A673 (cell line): ENCODE measurements around the gene RABGAP1L. TPM values are rescaled to one million over a fixed set of nuclear protein-coding genes. Genes with fewer than 3 reads are reported as not detected.

ENCODE experiments used
- BruUV-seq: library from RNA; stranded (reverse); fragments of 400-500 nt; replicated peaks from 2 replicates; lab custom pipeline; 2021; lab: Mats Ljungman, UMichigan
- CTCF ChIA-PET: fragments of 300-600 bp; sonication (Branson Sonifier 250); formaldehyde crosslinking; loops from one replicate; lab custom pipeline; 2022; ENCODE audit warnings: antibody characterized with exemption; lab: Charles Lee
- POLR2A ChIA-PET: fragments of 300-600 bp; sonication (Branson Sonifier 250); formaldehyde crosslinking; loops from one replicate; lab custom pipeline; 2022; ENCODE audit warnings: antibody characterized with exemption; ENCODE audit not compliant: low non-redundant PET; lab: Charles Lee
- DNase-seq: peaks from one replicate; pipeline ENCODE4 v3.0.0-alpha.2; 2015; ENCODE audit warnings: low spot score
- H3K27ac ChIP-seq: fragments of 200-600 bp; sonication (generic); 2 replicates; pipeline ENCODE4 v1.5.1; 2016; ENCODE audit warnings: mixed run types, low read depth, mild to moderate bottlenecking, mixed read lengths, antibody characterized with exemption, low read length; ENCODE audit not compliant: poor library complexity, severe bottlenecking
- H3K27me3 ChIP-seq: fragments of 200-600 bp; sonication (generic); replicated peaks from 2 replicates; pipeline ENCODE4 v1.6.1; 2017; ENCODE audit warnings: mixed run types, low read depth, mild to moderate bottlenecking, mixed read lengths, antibody characterized with exemption, low read length; ENCODE audit not compliant: insufficient read depth, poor library complexity
- H3K36me3 ChIP-seq: fragments of 200-600 bp; sonication (generic); 2 replicates; pipeline ENCODE4 v1.6.1; 2016; ENCODE audit warnings: mixed run types, mild to moderate bottlenecking, mixed read lengths, antibody characterized with exemption, low read length; ENCODE audit not compliant: insufficient read depth, poor library complexity, severe bottlenecking
- H3K4me1 ChIP-seq: fragments of 200-600 bp; sonication (generic); 2 replicates; pipeline ENCODE4 v1.6.1; 2017; ENCODE audit warnings: mixed run types, mild to moderate bottlenecking, mixed read lengths, antibody characterized with exemption, low read length; ENCODE audit not compliant: insufficient read depth, poor library complexity, severe bottlenecking
- H3K4me3 ChIP-seq: fragments of 200-600 bp; sonication (generic); 2 replicates; pipeline ENCODE4 v1.5.1; 2016; ENCODE audit warnings: low read depth, mixed run types, mild to moderate bottlenecking, mixed read lengths, low read length; ENCODE audit not compliant: poor library complexity, severe bottlenecking
- H3K9me3 ChIP-seq: fragments of 200-600 bp; sonication (generic); 2 replicates; pipeline ENCODE4 v1.6.1; 2016; ENCODE audit warnings: mixed run types, low read depth, mild to moderate bottlenecking, mixed read lengths, antibody characterized with exemption, low read length; ENCODE audit not compliant: poor library complexity, severe bottlenecking
- EZH2 ChIP-seq: fragments of 200-600 bp; sonication (generic); IDR thresholded peaks from 2 replicates; pipeline ENCODE4 v1.6.1; 2017; ENCODE audit warnings: borderline replicate concordance, low read depth, mild to moderate bottlenecking, mixed read lengths, antibody characterized with exemption, low read length; ENCODE audit not compliant: poor library complexity, severe bottlenecking
- intact Hi-C: fragments of 100-400 bp; cut with micrococcal nuclease; formaldehyde crosslinking; loops from one replicate; pipeline ENCODE4 v1.10.0; 2022; ENCODE audit not compliant: unreplicated experiment
- total RNA-seq: library from RNA; stranded (reverse); gene quantifications from 2 replicates; pipeline ENCODE4 v1.2.3, GENCODE V29; 2021
- TF ChIP-seq, protein P1 (sequence below): fragments of 300-800, 200-600 bp; sonication (generic); conservative IDR thresholded peaks from 2 replicates; pipeline ENCODE4 v1.5.1; 2017; ENCODE audit warnings: low read depth, mild to moderate bottlenecking, antibody characterized with exemption, low read length, moderate library complexity, mixed read lengths

Gene RABGAP1L
- total RNA-seq, 1 experiment from 2014 or later, result 19.3 TPM

DNA sequence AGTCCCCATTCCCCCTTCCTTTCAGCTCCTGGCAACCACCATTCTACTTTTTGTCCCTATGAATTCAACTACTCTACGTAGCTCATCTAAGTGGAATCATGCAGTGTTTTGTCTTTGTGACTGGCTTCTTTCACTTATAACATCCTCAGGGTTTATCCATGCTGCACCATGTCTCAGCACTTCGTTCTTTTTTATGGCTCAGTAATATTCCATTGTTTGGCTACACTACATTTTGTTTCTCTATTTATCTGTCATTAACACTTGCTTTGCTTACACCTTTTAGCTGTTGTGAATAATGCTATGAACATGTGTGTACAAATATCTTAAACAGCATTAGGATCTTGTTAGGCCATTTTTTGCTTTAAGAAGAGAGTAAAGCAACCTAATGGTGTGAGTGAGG is 865.5 kb downstream of the RABGAP1L start:
- TF ChIP-seq, protein P1, sequence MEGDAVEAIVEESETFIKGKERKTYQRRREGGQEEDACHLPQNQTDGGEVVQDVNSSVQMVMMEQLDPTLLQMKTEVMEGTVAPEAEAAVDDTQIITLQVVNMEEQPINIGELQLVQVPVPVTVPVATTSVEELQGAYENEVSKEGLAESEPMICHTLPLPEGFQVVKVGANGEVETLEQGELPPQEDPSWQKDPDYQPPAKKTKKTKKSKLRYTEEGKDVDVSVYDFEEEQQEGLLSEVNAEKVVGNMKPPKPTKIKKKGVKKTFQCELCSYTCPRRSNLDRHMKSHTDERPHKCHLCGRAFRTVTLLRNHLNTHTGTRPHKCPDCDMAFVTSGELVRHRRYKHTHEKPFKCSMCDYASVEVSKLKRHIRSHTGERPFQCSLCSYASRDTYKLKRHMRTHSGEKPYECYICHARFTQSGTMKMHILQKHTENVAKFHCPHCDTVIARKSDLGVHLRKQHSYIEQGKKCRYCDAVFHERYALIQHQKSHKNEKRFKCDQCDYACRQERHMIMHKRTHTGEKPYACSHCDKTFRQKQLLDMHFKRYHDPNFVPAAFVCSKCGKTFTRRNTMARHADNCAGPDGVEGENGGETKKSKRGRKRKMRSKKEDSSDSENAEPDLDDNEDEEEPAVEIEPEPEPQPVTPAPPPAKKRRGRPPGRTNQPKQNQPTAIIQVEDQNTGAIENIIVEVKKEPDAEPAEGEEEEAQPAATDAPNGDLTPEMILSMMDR, result no peak
- TF ChIP-seq EZH2, result no peak
- intact Hi-C loops, result loop anchor here (5.0 kb wide), 1 partner anchor 123 kb away; no protein-coding TSS in a partner anchor
- POLR2A ChIA-PET, result no interaction called here

DNA sequence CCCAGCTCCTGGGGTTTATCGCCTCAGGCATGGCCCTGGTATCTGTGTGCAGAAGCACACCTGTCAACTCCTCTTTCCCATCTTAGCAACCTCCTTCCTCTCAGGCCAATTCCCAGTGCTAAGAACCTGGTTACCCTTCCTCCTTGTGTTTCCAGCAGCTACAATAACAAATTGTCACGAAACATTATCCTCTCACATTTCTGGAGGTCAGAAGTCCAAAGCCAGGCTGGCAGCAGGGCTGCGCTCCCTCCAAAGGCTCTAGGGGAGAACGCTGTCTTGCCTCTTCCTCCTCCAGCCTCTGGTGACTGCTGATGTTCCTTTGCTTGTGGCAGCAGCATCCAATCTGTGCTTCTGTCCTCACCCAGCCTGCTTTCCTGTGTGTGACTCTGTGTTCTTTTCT is 874.6 kb downstream of the RABGAP1L start:
- H3K27ac ChIP-seq, result no peak overlapping the region
- no peak for DNase-seq
- no peaks in the 10 kb centered on the region for H3K27me3 ChIP-seq
- H3K4me3 ChIP-seq, result no peak overlapping the region
- H3K4me1 ChIP-seq, result no peaks in the 10 kb centered on the region
- H3K9me3 ChIP-seq, result no peaks in the 10 kb centered on the region
- intact Hi-C loops, result no loop called here
- BruUV-seq, result no TSS peak
- no peaks in the 10 kb centered on the region for H3K36me3 ChIP-seq
- ChIA-PET CTCF (no interaction called here), POLR2A (no interaction called here)
- TF ChIP-seq, protein P1, result no peak
- TF ChIP-seq EZH2, result no peak

More for the DNA sequence above, 865.5 kb downstream of the RABGAP1L start:
- no peak overlapping the region for H3K27ac ChIP-seq
- H3K36me3 ChIP-seq, result no peaks in the 10 kb centered on the region
- BruUV-seq, result no TSS peak
- CTCF ChIA-PET, result no interaction called here
- H3K4me3 ChIP-seq, result no peak overlapping the region
- H3K27me3 ChIP-seq, result no peaks in the 10 kb centered on the region
- no peaks in the 10 kb centered on the region for H3K4me1 ChIP-seq
- no peaks in the 10 kb centered on the region for H3K9me3 ChIP-seq
- DNase-seq, result no peak

DNA sequence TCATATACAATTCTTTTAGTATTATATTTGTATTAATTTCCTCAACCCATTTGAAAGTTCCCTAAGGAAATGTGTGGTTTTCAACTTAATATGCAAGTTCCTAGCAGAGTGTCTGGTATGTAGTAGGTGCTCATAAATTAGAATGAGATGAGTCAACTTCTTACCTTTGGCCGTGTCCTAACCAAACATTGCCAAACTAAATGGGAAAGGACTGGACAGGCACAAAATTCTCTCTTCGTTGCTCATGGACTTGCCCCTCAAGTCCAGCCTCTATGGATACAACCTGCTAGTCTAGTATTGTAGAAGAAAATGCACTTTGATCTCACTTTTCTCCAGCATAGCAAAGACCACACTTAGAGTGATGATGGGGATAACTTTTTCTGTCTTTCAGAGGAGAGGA is 875.5 kb downstream of the RABGAP1L start:
- POLR2A ChIA-PET, result no interaction called here
- intact Hi-C loops, result no loop called here
- DNase-seq, result no peak
- Histone ChIP-seq H3K4me3 (no peak overlapping the region), H3K27ac (no peak overlapping the region), H3K9me3 (no peaks in the 10 kb centered on the region), H3K4me1 (no peaks in the 10 kb centered on the region), H3K36me3 (no peaks in the 10 kb centered on the region), H3K27me3 (no peaks in the 10 kb centered on the region)
- BruUV-seq, result no TSS peak
- CTCF ChIA-PET, result no interaction called here
- TF ChIP-seq, protein P1, result no peak
- TF ChIP-seq EZH2, result no peak
